K562 (cell line): ENCODE measurements around the gene UBE2O. TPM values are rescaled to one million over a fixed set of nuclear protein-coding genes. Genes with fewer than 3 reads are reported as not detected.

ENCODE experiments used
- ATF7 ChIP-seq: fragments of 450-650 bp; IDR thresholded peaks from 2 replicates; pipeline ENCODE4 v1.7.1; 2014; ENCODE audit warnings: mild to moderate bottlenecking, moderate library complexity
- BCL6 ChIP-seq: fragments of 250-450 bp; sonication (Bioruptor Pico); IDR thresholded peaks from 2 replicates; pipeline ENCODE4 v1.4.0; 2020
- BCLAF1 ChIP-seq, 2 experiments: fragments of 450-650 bp in 1 of 2; IDR thresholded peaks; 2 replicates each; pipeline ENCODE4 v1.6.1; 2011 to 2017; ENCODE audit warnings: low read depth in 2 of 2, antibody characterized with exemption in 1 of 2, borderline replicate concordance in 1 of 2, low read length in 1 of 2, mild to moderate bottlenecking in 1 of 2, mixed read lengths in 1 of 2; ENCODE audit not compliant: control insufficient read depth in 1 of 2
- CREB3 ChIP-seq: fragments of 450-650 bp; conservative IDR thresholded peaks from 2 replicates; pipeline ENCODE4 v1.6.1; 2016; ENCODE audit warnings: missing genetic modification characterization, low read depth, mild to moderate bottlenecking, missing compliant biosample characterization, moderate library complexity
- CSDE1 ChIP-seq, 2 experiments: fragments of 450-650 bp; IDR thresholded peaks; 2 replicates each; pipeline ENCODE4 v1.6.1; 2016; ENCODE audit warnings: mild to moderate bottlenecking in 1 of 2
- DACH1 ChIP-seq: fragments of 450-650 bp; IDR thresholded peaks from 2 replicates; pipeline ENCODE4 v1.6.1; 2018; ENCODE audit not compliant: partially characterized antibody
- DPF2 ChIP-seq: fragments of 450-650 bp; IDR thresholded peaks from 2 replicates; pipeline ENCODE4 v1.6.1; 2016
- ERF ChIP-seq: fragments of 450-650 bp; formaldehyde crosslinking; IDR thresholded peaks from 2 replicates; pipeline ENCODE4 v1.4.0; 2020; ENCODE audit warnings: mild to moderate bottlenecking, mixed read lengths
- HDAC8 ChIP-seq: fragments of 450-650 bp; IDR thresholded peaks from 2 replicates; pipeline ENCODE4 v1.6.1; 2016; ENCODE audit warnings: mild to moderate bottlenecking, missing genetic modification characterization, moderate library complexity, missing compliant biosample characterization
- HIVEP1 ChIP-seq: fragments of 250-450 bp; sonication (Bioruptor Pico); IDR thresholded peaks from 2 replicates; pipeline ENCODE4 v1.4.0; 2020; ENCODE audit warnings: mild to moderate bottlenecking
- MAFK ChIP-seq: IDR thresholded peaks from 2 replicates; pipeline ENCODE4 v1.6.1; 2011; ENCODE audit warnings: low read length, improper control_type of control experiment
- MCM5 ChIP-seq: fragments of 450-650 bp; IDR thresholded peaks from 2 replicates; pipeline ENCODE4 v1.6.1; 2016; ENCODE audit warnings: low read depth
- MCM7 ChIP-seq, 2 experiments: fragments of 450-650 bp; IDR thresholded peaks; 2 replicates each; pipeline ENCODE4 v1.6.1; 2016 to 2018
- MED1 ChIP-seq: sonication (generic); formaldehyde crosslinking; IDR thresholded peaks from 2 replicates; pipeline ENCODE4 v1.8.1; 2023; ENCODE audit warnings: missing genetic modification reagents, borderline replicate concordance
- MIER1 ChIP-seq: fragments of 450-650 bp; IDR thresholded peaks from 2 replicates; pipeline ENCODE4 v1.6.1; 2016; ENCODE audit warnings: antibody characterized with exemption, mild to moderate bottlenecking, low read depth
- MLX ChIP-seq, 2 experiments: fragments of 450-650 bp in 1 of 2; sonication (generic) in 1 of 2; formaldehyde crosslinking; conservative IDR thresholded peaks; 2 replicates each; pipeline versions ENCODE4 v1.4.0 to v1.8.1; 2020 to 2022; ENCODE audit warnings: mild to moderate bottlenecking in 1 of 2, missing genetic modification reagents in 1 of 2
- SMARCA5 ChIP-seq: fragments of 450-650 bp; IDR thresholded peaks from 2 replicates; pipeline ENCODE4 v1.6.1; 2016
- SMARCC2 ChIP-seq: fragments of 450-650 bp; IDR thresholded peaks from 2 replicates; pipeline ENCODE4 v1.6.1; 2017; ENCODE audit warnings: antibody characterized with exemption, moderate library complexity, mild to moderate bottlenecking, low read depth
- STAG1 ChIP-seq: sonication (generic); formaldehyde crosslinking; IDR thresholded peaks from 2 replicates; pipeline ENCODE4 v1.5.0; 2020; ENCODE audit warnings: missing genetic modification reagents, borderline replicate concordance
- TEAD2 ChIP-seq: fragments of 450-650 bp; IDR thresholded peaks from 2 replicates; pipeline ENCODE4 v1.6.1; 2016; ENCODE audit warnings: missing genetic modification characterization, control low read depth, missing compliant biosample characterization
- ZNF592 ChIP-seq: fragments of 450-650 bp; IDR thresholded peaks from 2 replicates; pipeline ENCODE4 v1.6.1; 2017; ENCODE audit warnings: antibody characterized with exemption, mild to moderate bottlenecking
- polyA plus RNA-seq, 8 experiments: library from polyadenylated mRNA; depleted of rRNA in 4 of 8; stranded (reverse) in 5 of 8; unstranded in 3 of 8; fragments of >200 nt; fragmentation: Nextera tagmentation in 2 of 8; fragmentation: Illumina TruSeq in 1 of 8; extraction: Ambion mirVana in 2 of 8; extraction: Trizol in 1 of 8; gene quantifications; 2 replicates each; pipeline versions ENCODE4 v1.2.1 to v1.2.3, GENCODE V29; 2011 to 2014; ENCODE audit warnings: inconsistent platforms in 1 of 8, missing spikeins in 1 of 8
- total RNA-seq, 7 experiments: library from RNA; depleted of rRNA in 6 of 7; stranded (reverse); fragments of >200 nt in 6 of 7; fragmentation: Illumina TruSeq in 2 of 7; extraction: Trizol in 2 of 7; gene quantifications; 2 replicates each; pipeline versions ENCODE4 v1.2.1 to v1.2.3, GENCODE V29; 2011 to 2021; ENCODE audit warnings: low replicate concordance in 1 of 7

Gene UBE2O
- total and polyA plus RNA-seq, 9 of the 15 experiments (the other 6 are each of a cell fraction or from before 2014, with no cell fraction given): 1.6 to 39.7 (median 13.3) TPM

GRCh38 chr17:76440751-76441362 is 12.1 kb downstream of the UBE2O start (continued):
- TF ChIP-seq CREB3 (tag) (no peak), MCM5 (no peak), MLX (CRISPR knock-in tag; conservative IDR thresholded peaks at IDR 0.05) (no peak), BCL6 (CRISPR knock-in tag) (no peak), STAG1 (CRISPR knock-in tag) (no peak), ATF7 (no peak), DACH1 (no peak), TEAD2 (tag) (no peak), HIVEP1 (CRISPR knock-in tag) (no peak), BCLAF1 (IDR thresholded peaks at IDR 0.05; ENCODE audit: borderline replicate concordance in 1 of 2, control insufficient read depth in 1 of 2, low read depth in 2 of 2, low read length in 1 of 2) (no peak), MCM7 (IDR thresholded peaks at IDR 0.05) (no peak), MED1 (CRISPR knock-in tag) (no peak), SMARCA5 (no peak), SMARCC2 (no peak), CSDE1 (IDR thresholded peaks at IDR 0.05) (no peak), MIER1 (no peak), ZNF592 (peak; percentile 48; the same call in 1 of the 2 replicates), ERF (no peak), DPF2 (peak; percentile 44; the same call in 1 of the 2 replicates), MAFK (peak; percentile 44; the same call in 1 of the 2 replicates), HDAC8 (tag) (no peak)
